ENCODE results near the gene THBS2.
"Not testable (repeated sequence)": the region's sequence is repeated elsewhere in the genome, so short reads cannot be mapped to it uniquely, and the experiment has no call there.

THBS2 gene

DNA sequence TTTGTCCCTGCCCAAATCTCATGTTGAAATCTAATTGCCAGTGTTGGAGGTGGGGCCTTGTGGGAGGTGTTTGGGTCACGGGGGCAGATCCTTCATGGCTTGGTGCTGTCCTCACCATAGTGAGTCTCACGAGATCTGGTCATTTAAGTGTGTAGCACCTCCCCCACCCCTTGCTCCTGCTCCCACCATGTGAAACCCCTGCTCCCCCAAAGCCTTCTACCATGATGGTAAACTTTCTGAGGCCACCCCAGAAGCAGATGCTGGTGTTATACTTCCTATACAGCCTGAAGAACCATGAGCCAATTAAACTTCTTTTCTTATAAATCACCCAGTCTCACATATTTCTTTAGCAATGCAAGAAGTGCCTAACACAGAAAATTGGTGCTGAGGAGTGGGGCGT lies 19.9 kb upstream of the THBS2 start:
- peaks cover 10% of the 10 kb centered on the region; the same call in 1 of the 2 replicates for H3K9me3 ChIP-seq (ENCODE audit: control insufficient read depth, insufficient read depth, low read depth, low read length)
- no peak overlapping the region for H3K9ac ChIP-seq (ENCODE audit: low read length)
- H3K27ac ChIP-seq (ENCODE audit: low read depth, low read length): no peak overlapping the region
- peaks cover 28% of the 10 kb centered on the region for H3K4me1 ChIP-seq (ENCODE audit: control insufficient read depth, insufficient read depth, low read length)
- H3K27me3 ChIP-seq (ENCODE audit: control insufficient read depth, insufficient read depth, low read length): no peaks in the 10 kb centered on the region
- no peaks in the 10 kb centered on the region for H3K36me3 ChIP-seq (ENCODE audit: control insufficient read depth, insufficient read depth, low read length)
- H3K4me3 ChIP-seq (ENCODE audit: low read depth, low read length): no peak overlapping the region

DNA sequence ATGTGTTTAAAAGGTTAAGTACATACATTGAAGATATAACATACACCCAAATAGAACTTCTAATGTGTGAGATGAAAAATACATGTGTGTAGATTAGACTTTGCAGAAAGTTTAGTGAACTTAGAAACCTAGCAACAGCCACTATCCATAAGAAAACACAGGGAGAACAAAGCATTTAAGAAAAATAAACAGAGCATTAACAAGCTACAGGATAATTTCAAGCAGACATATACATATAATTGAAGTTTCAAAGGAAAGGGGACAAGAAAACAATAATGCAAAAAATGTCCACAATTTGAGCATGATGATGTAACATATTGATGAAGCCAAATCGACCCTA lies 18.2 kb upstream of the THBS2 start:
- peaks cover 28% of the 10 kb centered on the region for H3K4me1 ChIP-seq (ENCODE audit: control insufficient read depth, insufficient read depth, low read length)
- H3K36me3 ChIP-seq (ENCODE audit: control insufficient read depth, insufficient read depth, low read length): no peaks in the 10 kb centered on the region
- H3K27me3 ChIP-seq (ENCODE audit: control insufficient read depth, insufficient read depth, low read length): no peaks in the 10 kb centered on the region
- H3K9ac ChIP-seq (ENCODE audit: low read length): no peak overlapping the region
- H3K9me3 ChIP-seq (ENCODE audit: control insufficient read depth, insufficient read depth, low read depth, low read length): peaks cover 14% of the 10 kb centered on the region; the same call in 1 of the 2 replicates
- H3K27ac ChIP-seq (ENCODE audit: low read depth, low read length): no peak overlapping the region
- H3K4me3 ChIP-seq (ENCODE audit: low read depth, low read length): no peak overlapping the region

DNA sequence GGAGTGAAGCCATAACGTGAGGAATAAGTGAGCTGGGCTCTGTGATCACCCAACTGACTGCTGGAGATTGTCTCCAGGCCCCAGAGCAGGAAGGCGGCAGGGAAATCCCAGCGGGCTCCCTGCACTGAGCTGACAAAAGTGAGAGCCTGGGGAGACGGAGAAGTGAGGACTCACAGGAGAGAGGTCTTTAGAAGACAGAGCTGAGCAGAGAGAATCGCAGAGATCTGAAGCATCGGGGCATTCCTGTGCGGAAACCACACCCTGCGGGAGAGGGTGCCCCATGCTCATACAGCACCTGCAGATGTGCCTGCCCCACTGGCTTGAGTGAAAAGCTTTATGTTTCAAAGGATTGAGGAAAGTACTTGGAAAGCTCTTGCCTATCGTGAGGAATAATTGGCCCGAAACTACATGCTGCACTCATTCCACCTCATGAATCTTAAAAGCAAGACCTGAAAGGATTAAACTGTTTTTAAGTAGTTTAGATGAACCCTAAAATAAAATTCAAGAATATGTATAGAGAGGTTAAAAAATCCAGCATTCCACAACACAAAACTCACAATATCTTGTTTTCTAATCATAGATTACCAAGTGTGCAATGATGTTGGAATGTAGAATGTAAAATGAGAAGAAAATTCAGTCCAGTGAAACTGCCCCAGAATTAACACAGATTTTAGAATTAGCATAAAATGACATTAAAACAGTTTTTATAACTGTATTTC lies 17.7 kb upstream of the THBS2 start:
- Histone ChIP-seq H3K27ac (ENCODE audit: low read depth, low read length) (no peak overlapping the region), H3K36me3 (ENCODE audit: control insufficient read depth, insufficient read depth, low read length) (no peaks in the 10 kb centered on the region), H3K4me3 (ENCODE audit: low read depth, low read length) (no peak overlapping the region), H3K9ac (ENCODE audit: low read length) (no peak overlapping the region), H3K4me1 (ENCODE audit: control insufficient read depth, insufficient read depth, low read length) (peaks cover 28% of the 10 kb centered on the region), H3K9me3 (ENCODE audit: control insufficient read depth, insufficient read depth, low read depth, low read length) (peaks cover 14% of the 10 kb centered on the region; the same call in 1 of the 2 replicates), H3K27me3 (ENCODE audit: control insufficient read depth, insufficient read depth, low read length) (no peaks in the 10 kb centered on the region)

DNA sequence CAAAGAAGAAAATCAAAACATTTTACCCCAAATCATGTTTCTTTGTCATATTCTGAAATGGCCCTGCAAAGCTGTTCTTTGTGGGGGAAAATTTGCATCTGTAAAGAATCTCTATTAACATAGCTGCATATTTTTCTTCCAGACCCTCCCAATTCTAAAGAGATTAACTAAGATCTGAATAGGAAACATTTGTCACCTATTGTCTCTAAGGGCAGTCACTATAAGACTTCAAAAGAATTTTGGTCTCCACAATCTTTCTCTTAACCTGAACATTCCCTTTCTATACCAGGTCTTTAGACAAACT lies 16.4 kb upstream of the THBS2 start:
- Histone ChIP-seq H3K4me1 (ENCODE audit: control insufficient read depth, insufficient read depth, low read length) (peaks cover 28% of the 10 kb centered on the region), H3K9me3 (ENCODE audit: control insufficient read depth, insufficient read depth, low read depth, low read length) (peaks cover 14% of the 10 kb centered on the region; the same call in 1 of the 2 replicates), H3K27ac (ENCODE audit: low read depth, low read length) (0 out of 2 replicates have a peak overlapping the region, but pooled peaks have one; percentile 49)
- not testable (repeated sequence) for H3K4me3 ChIP-seq (ENCODE audit: low read depth, low read length); H3K9ac ChIP-seq (ENCODE audit: low read length); H3K36me3 ChIP-seq (ENCODE audit: control insufficient read depth, insufficient read depth, low read length); H3K27me3 ChIP-seq (ENCODE audit: control insufficient read depth, insufficient read depth, low read length)

DNA sequence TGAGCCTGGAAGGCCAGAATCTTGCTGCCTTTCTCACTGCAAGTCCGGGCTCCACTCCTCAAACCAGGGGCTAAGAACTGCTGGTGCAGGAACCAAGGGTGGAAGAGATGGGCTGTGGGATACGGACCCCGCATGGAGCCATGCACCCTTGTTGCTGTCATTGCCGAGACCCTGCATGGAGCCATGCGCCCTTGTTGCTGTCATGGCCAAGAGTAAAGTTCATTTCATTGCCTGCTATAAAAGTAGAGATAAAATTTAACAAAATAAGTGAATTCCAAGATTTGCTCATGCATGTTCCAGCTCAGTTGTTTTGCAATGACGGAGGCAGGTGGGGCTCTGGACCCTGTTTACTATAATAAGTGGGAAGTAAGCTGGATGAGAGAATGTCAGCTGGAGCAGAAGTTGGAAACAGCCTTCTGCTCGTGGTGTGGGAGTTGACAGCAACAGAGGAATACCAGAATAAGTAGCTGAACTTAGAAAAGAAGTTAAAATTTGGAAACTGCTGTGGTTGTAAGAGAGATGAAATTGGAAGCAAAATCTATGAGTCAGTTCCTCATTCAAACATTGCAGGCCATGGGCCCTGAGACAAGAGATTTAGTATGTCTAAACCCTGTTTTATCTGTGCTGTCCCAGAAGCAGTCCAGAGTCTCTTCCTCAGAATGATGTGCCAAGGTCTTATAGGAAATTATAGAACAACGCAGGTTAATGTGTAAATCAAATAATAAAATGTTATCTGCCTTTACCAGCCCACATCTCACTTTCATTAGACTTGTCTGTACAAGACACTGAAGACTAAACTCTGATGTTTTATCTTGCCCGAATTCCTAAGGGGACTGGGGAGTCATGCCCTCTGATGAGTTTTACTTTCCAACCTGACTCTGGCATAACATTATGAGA lies 15.8 kb upstream of the THBS2 start:
- Histone ChIP-seq H3K9me3 (ENCODE audit: control insufficient read depth, insufficient read depth, low read depth, low read length) (peaks cover 11% of the 10 kb centered on the region; the same call in 1 of the 2 replicates), H3K9ac (ENCODE audit: low read length) (no peak overlapping the region), H3K36me3 (ENCODE audit: control insufficient read depth, insufficient read depth, low read length) (no peaks in the 10 kb centered on the region), H3K27me3 (ENCODE audit: control insufficient read depth, insufficient read depth, low read length) (no peaks in the 10 kb centered on the region), H3K27ac (ENCODE audit: low read depth, low read length) (0 out of 2 replicates have a peak overlapping the region, but pooled peaks have one; percentile 49), H3K4me1 (ENCODE audit: control insufficient read depth, insufficient read depth, low read length) (peaks cover 25% of the 10 kb centered on the region), H3K4me3 (ENCODE audit: low read depth, low read length) (no peak overlapping the region)

DNA sequence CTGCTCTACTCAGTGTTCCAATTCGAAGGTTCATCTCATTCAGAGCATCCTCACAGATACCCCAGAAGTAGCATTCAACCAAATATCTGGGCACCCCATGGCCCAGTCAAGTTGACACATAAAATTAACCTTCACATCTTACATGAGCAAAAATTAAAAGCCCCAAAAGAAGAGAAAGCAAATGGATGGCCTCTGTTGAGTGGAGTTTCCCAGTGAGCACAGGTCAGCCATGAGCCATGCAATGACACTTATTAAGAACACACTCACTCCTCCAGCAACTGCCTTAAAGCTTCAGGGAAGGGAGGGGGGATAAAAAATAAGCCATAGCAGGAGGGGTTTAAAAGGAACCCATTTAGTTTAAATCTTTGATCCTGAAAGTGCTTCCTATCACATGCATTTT lies 14.6 kb upstream of the THBS2 start:
- no peak overlapping the region for H3K9ac ChIP-seq (ENCODE audit: low read length)
- H3K4me3 ChIP-seq (ENCODE audit: low read depth, low read length): no peak overlapping the region
- no peaks in the 10 kb centered on the region for H3K36me3 ChIP-seq (ENCODE audit: control insufficient read depth, insufficient read depth, low read length)
- no peak overlapping the region for H3K27ac ChIP-seq (ENCODE audit: low read depth, low read length)
- peaks cover 25% of the 10 kb centered on the region for H3K4me1 ChIP-seq (ENCODE audit: control insufficient read depth, insufficient read depth, low read length)
- H3K9me3 ChIP-seq (ENCODE audit: control insufficient read depth, insufficient read depth, low read depth, low read length): peaks cover 4% of the 10 kb centered on the region; the same call in 1 of the 2 replicates
- no peaks in the 10 kb centered on the region for H3K27me3 ChIP-seq (ENCODE audit: control insufficient read depth, insufficient read depth, low read length)

DNA sequence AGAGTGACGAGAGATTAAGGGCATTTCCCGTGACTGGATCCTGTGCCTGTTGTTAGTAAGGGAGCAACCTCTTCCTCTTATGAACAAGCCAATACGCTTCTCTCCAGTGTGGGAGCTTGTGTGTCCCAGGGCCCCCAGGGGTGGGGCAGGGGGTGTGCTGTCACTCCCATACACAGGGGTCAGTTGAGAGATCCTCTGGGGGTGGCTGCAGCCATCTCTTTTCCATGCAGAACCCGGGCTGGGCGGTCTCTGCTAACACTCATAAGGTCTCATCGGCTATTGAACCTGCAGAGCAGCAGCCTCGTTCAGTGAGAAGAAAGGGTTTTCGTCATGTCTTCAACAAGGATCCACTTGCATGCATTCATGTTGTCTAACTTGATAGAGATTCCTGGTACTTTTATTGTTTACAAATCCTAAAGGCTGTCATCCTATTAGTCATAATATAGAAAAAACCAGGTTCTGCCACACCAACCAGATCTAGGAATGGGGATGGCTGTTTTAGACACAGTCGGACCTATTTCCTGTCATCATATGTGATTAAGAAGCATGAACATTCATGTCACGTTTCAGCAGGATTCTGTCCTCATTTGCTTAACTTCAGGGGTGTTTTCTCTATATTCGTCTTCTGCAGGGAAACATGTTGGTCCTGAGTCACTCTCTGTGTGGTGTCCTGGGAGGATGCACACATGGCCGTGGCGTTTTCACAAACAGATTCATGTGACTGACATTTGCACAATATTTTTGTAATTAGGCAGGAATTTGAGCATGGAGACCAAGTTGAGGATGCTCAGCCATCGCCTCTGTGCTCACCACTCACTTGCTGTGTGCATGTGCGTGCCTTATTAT lies 13.3 kb upstream of the THBS2 start:
- H3K36me3 ChIP-seq (ENCODE audit: control insufficient read depth, insufficient read depth, low read length): no peaks in the 10 kb centered on the region
- H3K27ac ChIP-seq (ENCODE audit: low read depth, low read length): no peak overlapping the region
- no peaks in the 10 kb centered on the region for H3K27me3 ChIP-seq (ENCODE audit: control insufficient read depth, insufficient read depth, low read length)
- peaks cover 25% of the 10 kb centered on the region for H3K4me1 ChIP-seq (ENCODE audit: control insufficient read depth, insufficient read depth, low read length)
- no peak overlapping the region for H3K4me3 ChIP-seq (ENCODE audit: low read depth, low read length)
- no peak overlapping the region for H3K9ac ChIP-seq (ENCODE audit: low read length)
- H3K9me3 ChIP-seq (ENCODE audit: control insufficient read depth, insufficient read depth, low read depth, low read length): peaks cover 4% of the 10 kb centered on the region; the same call in 1 of the 2 replicates

DNA sequence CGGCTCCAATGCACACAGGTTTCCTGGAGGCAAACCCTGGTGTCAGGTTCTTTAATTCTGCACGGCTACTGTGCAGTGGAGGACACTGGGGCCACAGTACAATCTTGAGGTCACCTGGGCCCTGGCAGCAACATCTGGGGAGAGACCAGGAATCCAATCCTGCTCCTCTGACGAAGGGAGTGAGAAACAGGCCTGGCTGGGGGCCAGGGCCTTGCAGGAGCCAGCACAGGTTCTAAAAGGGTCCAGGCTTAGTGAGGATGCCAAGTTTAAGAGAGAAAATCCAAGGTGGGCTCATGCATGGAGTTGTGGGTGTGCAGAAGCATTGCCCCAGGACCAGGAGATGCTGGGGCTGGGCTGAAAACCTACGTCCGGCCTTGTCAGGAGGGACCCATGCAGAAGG lies 12.6 kb upstream of the THBS2 start:
- Histone ChIP-seq H3K36me3 (ENCODE audit: control insufficient read depth, insufficient read depth, low read length) (no peaks in the 10 kb centered on the region), H3K9ac (ENCODE audit: low read length) (no peak overlapping the region), H3K27me3 (ENCODE audit: control insufficient read depth, insufficient read depth, low read length) (no peaks in the 10 kb centered on the region), H3K4me3 (ENCODE audit: low read depth, low read length) (no peak overlapping the region), H3K4me1 (ENCODE audit: control insufficient read depth, insufficient read depth, low read length) (peaks cover 19% of the 10 kb centered on the region), H3K27ac (ENCODE audit: low read depth, low read length) (no peak overlapping the region), H3K9me3 (ENCODE audit: control insufficient read depth, insufficient read depth, low read depth, low read length) (peaks cover 4% of the 10 kb centered on the region; the same call in 1 of the 2 replicates)

DNA sequence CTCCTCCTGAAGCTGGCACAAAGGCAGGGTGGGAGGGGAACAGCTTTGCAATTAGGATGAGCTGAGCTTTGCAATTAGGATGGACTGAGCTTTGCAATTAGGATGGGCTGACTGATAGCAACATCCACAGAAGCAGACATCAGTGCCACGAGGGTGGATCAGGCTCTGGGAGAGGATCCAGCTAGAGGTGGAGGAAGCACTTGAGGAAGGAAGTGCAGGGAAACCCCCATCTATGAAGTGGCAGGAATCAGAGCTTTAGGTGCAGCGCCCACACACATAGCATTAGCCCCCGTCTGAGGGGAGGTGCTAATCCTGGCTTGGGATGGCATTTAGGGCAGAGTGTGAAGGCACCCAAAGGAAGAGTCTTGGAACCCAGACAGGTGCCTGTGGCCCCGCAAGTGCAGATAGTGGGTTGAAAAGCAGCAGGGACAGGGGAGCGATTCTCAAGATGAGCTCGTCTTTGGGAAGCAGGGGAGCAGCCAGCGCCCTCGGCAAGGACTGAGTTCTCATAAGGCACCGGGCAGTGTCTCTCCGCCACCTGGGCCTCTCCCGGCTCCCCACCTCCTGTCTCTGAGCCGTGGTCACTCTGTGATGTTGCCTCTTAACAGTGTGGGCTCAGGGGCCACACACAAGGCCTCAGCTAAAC lies 12.0 kb upstream of the THBS2 start:
- no peak overlapping the region for H3K9ac ChIP-seq (ENCODE audit: low read length)
- H3K27me3 ChIP-seq (ENCODE audit: control insufficient read depth, insufficient read depth, low read length): no peaks in the 10 kb centered on the region
- H3K4me3 ChIP-seq (ENCODE audit: low read depth, low read length): no peak overlapping the region
- H3K9me3 ChIP-seq (ENCODE audit: control insufficient read depth, insufficient read depth, low read depth, low read length): peaks cover 4% of the 10 kb centered on the region; the same call in 1 of the 2 replicates
- H3K27ac ChIP-seq (ENCODE audit: low read depth, low read length): no peak overlapping the region
- H3K36me3 ChIP-seq (ENCODE audit: control insufficient read depth, insufficient read depth, low read length): no peaks in the 10 kb centered on the region
- H3K4me1 ChIP-seq (ENCODE audit: control insufficient read depth, insufficient read depth, low read length): peaks cover 12% of the 10 kb centered on the region

DNA sequence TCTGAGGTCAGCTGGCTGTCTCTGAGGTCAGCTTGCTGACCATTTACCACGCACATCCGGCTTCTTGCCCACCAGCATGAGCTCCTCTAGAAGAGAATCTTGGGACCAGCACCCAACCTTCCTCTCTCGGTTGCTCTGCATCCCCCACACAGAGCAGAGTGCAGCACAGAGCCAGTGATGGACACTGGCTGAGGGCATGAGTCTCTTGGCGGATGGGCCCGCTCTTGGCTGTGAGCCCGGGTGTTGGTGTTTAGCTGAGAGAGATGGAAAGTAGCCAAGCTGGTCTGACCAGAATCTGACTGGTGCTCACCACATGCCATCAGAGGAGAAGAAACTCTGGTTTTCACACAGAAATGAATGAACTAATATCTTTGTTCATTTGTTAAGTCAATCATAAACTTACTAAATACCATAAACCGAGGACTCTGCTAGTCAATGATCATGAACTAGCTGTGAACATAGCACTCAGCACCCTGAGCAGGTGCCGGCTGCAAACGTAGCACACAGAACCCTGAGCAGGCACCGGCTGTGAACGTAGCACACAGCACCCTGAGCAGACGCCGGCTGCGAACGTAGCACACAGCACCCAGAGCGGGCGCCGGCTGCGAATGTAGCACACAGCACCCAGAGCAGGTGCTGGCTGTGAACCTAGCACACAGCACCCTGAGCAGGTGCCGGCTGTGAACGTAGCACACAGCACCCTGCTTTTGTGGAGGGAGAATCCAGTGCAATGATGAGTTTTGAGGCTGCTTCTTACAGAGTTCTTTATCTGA lies 10.4 kb upstream of the THBS2 start:
- no peak overlapping the region for H3K4me3 ChIP-seq (ENCODE audit: low read depth, low read length)
- peaks cover 4% of the 10 kb centered on the region; the same call in 1 of the 2 replicates for H3K9me3 ChIP-seq (ENCODE audit: control insufficient read depth, insufficient read depth, low read depth, low read length)
- no peaks in the 10 kb centered on the region for H3K4me1 ChIP-seq (ENCODE audit: control insufficient read depth, insufficient read depth, low read length)
- no peaks in the 10 kb centered on the region for H3K27me3 ChIP-seq (ENCODE audit: control insufficient read depth, insufficient read depth, low read length)
- no peaks in the 10 kb centered on the region for H3K36me3 ChIP-seq (ENCODE audit: control insufficient read depth, insufficient read depth, low read length)
- no peak overlapping the region for H3K27ac ChIP-seq (ENCODE audit: low read depth, low read length)
- H3K9ac ChIP-seq (ENCODE audit: low read length): no peak overlapping the region

Data from HUES6 (cell line).